Stomach smooth muscle (tissue), 2 donors: Measurements from ENCODE around the gene AMBRA1.

Experiments
- H3K27ac ChIP-seq: one replicate; pipeline ENCODE4 v1.7.0; 2013; ENCODE audit warnings: mild to moderate bottlenecking, low read length, inconsistent platforms
- H3K27me3 ChIP-seq, 2 donors: one replicate each; pipeline ENCODE4 v1.7.0; 2013; ENCODE audit warnings: low read length in 2 of 2; ENCODE audit not compliant: insufficient read depth in 2 of 2, control insufficient read depth in 1 of 2
- H3K36me3 ChIP-seq, 2 donors: one replicate each; pipeline ENCODE4 v1.7.0; 2013; ENCODE audit warnings: low read length in 2 of 2; ENCODE audit not compliant: control insufficient read depth in 2 of 2, insufficient read depth in 2 of 2
- H3K4me1 ChIP-seq: one replicate; pipeline ENCODE4 v1.7.0; 2013; ENCODE audit warnings: low read length; ENCODE audit not compliant: control insufficient read depth, insufficient read depth
- H3K4me3 ChIP-seq, 2 donors: one replicate each; pipeline ENCODE4 v1.7.0; 2013; ENCODE audit warnings: low read length in 2 of 2
- H3K9ac ChIP-seq, 2 donors: one replicate each; pipeline ENCODE4 v1.7.0; 2013; ENCODE audit warnings: low read length in 2 of 2, mild to moderate bottlenecking in 1 of 2
- H3K9me3 ChIP-seq, 2 donors: one replicate each; pipeline ENCODE4 v1.7.0; 2013; ENCODE audit warnings: low read length in 2 of 2; ENCODE audit not compliant: control insufficient read depth in 2 of 2
- donor health status: healthy.
- donor health status: Pancreatic carcinoma.

AMBRA1 gene

DNA sequence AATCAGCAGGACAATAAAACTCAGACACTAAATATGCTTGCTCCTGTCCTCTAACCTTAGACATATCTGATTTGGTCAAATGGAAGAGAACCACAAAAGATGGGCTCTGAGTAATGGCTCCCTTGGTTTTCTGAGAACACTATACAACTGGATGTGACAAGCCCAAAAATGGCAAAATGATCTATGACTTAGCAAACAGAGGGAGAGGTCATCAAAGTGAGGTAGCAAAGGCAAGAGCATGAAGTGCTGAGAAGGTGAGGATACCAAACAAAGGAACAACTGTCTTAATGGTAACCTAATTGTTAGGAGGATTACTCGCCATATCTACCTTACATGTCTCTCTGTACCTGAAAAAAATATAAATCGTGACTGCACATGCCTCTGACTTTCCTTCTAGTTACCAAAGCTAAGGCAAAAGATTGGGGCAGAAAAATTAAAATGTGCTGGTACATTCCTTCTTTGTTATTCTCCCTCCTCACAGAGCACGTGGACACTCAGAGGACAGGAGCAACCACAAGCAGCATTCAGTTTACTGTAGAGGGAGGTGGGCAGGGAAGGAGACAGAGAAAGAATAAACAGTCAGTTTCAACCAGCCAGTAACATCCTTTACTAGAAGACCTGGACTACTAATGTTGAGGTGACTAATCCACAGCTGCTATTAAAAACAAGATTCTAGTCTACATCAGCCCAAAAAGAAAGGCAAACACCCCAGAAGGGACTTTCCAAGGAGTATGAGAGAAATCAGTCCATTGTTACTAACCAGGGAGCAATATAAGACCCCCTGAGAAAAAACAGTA is 88.8 kb downstream of the AMBRA1 start:
- Histone ChIP-seq H3K4me3 (no peak overlapping the region), H3K27me3 (no peaks in the 10 kb centered on the region), H3K9me3 (no peaks in the 10 kb centered on the region), H3K36me3 (peaks cover 14 to 21% of the 10 kb centered on the region in 2 donors), H3K4me1 (no peaks in the 10 kb centered on the region), H3K9ac (no peak overlapping the region), H3K27ac (no peak overlapping the region)

DNA sequence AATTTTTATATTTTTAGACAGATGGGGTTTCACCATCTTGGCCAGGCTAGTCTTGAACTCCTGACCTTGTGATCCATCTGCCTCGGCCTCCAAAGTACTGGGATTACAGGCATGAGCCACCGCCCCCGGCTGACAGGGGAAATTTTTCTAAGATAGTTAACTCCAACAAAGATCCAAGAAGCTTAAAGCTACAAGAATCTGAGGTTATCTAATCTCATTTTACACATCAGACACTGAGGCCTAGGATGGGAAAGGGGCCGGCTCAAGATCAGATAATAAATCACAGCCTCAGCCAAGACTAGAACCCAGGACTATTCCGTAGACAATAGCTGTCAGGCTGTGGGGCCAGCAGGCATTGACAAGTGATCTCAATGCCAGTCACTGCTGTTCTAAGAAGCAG is 94.0 kb downstream of the AMBRA1 start:
- Histone ChIP-seq H3K36me3 (peaks cover 0 to 11% of the 10 kb centered on the region in 2 donors), H3K27me3 (no peaks in the 10 kb centered on the region), H3K27ac (no peak overlapping the region), H3K9me3 (no peaks in the 10 kb centered on the region), H3K4me1 (peaks cover 2% of the 10 kb centered on the region), H3K4me3 (no peak overlapping the region), H3K9ac (no peak overlapping the region)

DNA sequence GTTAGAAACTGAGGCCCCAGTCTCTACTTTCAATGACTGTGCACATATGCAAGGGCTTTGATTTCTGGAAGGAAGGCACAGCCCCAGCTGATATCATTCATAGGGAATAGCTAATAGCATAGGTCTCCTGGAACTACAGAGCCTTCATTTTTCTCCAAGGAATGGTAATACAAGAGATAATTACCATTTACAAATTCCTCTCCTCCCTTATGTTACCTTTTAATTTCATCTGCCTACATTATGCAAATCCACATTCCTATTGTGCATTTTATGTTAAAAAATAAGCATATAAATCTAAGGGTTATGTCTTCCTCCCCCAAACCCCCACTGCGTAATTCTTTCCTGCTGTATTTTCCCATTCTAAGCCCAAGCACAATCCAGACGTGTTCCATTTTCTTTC is 94.9 kb downstream of the AMBRA1 start:
- H3K27ac ChIP-seq, result no peak overlapping the region
- no peaks in the 10 kb centered on the region for H3K9me3 ChIP-seq
- H3K27me3 ChIP-seq, result no peaks in the 10 kb centered on the region
- no peak overlapping the region for H3K9ac ChIP-seq
- peaks cover 2 to 5% of the 10 kb centered on the region in 2 donors for H3K36me3 ChIP-seq
- peaks cover 2% of the 10 kb centered on the region for H3K4me1 ChIP-seq
- no peak overlapping the region for H3K4me3 ChIP-seq

DNA sequence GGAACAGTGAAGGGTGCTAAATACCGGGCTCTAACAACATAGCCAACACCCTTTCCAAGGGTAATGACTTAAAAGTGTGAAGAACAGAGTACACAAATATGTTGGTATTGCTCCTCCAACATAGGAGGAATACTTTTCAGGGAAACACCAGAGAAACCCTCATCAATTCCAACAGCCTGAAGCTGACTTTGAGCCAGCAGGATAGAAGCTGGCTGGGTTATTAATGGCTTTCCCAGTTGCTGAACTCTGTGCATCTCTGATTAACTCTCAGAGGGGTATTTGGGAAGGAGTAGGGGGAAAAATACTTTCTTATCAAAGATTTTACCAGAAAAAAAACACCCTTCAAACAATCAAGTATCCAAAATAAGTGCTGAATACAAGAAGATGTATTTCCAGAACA is 95.6 kb downstream of the AMBRA1 start:
- no peak overlapping the region for H3K27ac ChIP-seq
- H3K9ac ChIP-seq, result no peak overlapping the region

DNA sequence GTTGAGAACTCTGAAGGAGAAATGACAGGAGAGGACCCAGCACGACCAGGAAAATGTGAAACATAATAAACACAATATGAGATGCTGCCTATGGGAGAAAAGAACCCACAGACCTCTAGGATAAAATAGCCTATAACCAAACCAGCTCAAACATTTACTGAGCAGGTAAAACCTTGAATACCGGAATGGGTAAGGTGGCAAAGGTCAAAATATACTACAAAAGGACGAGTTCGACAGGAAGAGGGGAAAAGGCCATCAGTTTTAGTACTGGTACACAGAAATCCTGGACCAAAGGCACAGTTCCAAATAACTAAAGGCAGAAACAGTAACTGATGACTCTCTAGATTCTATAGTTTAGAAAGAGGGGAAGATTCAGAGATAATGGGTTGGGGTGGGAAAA is 96.3 kb downstream of the AMBRA1 start:
- H3K9me3 ChIP-seq, result no peaks in the 10 kb centered on the region
- peaks cover 2% of the 10 kb centered on the region for H3K4me1 ChIP-seq
- no peak overlapping the region for H3K27ac ChIP-seq
- no peak overlapping the region for H3K4me3 ChIP-seq
- no peaks in the 10 kb centered on the region for H3K27me3 ChIP-seq
- no peak overlapping the region for H3K9ac ChIP-seq
- H3K36me3 ChIP-seq, result peaks cover 8% of the 10 kb centered on the region in 2 donors

More for the DNA sequence above, 95.6 kb downstream of the AMBRA1 start:
- Histone ChIP-seq H3K9me3 (no peaks in the 10 kb centered on the region), H3K27me3 (no peaks in the 10 kb centered on the region), H3K4me1 (peaks cover 2% of the 10 kb centered on the region), H3K4me3 (no peak overlapping the region), H3K36me3 (peaks cover 4 to 10% of the 10 kb centered on the region in 2 donors)

DNA sequence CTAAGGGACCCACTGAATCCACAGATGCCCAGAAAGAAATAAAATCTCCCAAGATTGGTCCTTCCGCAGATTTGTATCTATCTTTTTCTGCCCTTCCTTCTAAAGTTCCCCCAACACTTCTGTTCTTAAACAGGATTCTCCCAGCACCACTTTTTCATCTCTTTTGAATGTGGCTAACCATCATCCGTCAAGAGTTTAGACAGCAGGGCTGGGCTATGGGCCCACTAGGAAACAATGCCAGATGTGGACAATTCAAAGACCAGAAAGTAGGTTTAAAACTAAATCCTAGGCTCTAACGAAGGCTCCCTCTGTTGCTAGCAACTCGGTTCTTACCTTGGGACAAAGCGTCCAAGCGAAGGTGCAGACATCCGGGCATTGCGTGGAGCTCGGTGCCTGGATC is 100.0 kb downstream of the AMBRA1 start:
- H3K4me3 ChIP-seq, result no peak overlapping the region
- peaks cover 2% of the 10 kb centered on the region for H3K4me1 ChIP-seq
- H3K27ac ChIP-seq, result no peak overlapping the region
- no peak overlapping the region for H3K9ac ChIP-seq
- peaks cover 8 to 16% of the 10 kb centered on the region in 2 donors for H3K36me3 ChIP-seq
- no peaks in the 10 kb centered on the region for H3K27me3 ChIP-seq
- H3K9me3 ChIP-seq, result no peaks in the 10 kb centered on the region

DNA sequence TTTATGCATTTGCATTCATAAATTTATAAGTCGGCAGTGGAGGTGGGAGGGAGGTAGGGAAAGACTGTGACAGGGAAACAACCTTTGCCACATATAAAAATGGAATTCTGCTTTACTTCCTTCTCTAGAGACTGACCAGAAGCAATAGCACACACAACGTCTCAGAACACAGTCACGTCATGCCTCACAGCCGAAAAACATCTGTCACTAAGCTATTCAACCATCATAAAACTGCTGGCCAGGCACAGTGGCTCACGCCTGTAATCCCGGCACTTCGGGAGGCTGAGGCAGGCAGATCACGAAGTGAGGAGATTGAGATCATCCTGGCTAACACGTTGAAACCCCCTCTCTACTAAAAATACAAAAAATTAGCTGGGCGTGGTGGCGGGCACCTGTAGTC is 101.3 kb downstream of the AMBRA1 start:
- no peak overlapping the region for H3K4me3 ChIP-seq
- H3K27ac ChIP-seq, result no peak overlapping the region
- no peaks in the 10 kb centered on the region for H3K27me3 ChIP-seq
- H3K9me3 ChIP-seq, result no peaks in the 10 kb centered on the region
- H3K9ac ChIP-seq, result no peak overlapping the region
- H3K36me3 ChIP-seq, result peaks cover 8 to 16% of the 10 kb centered on the region in 2 donors
- H3K4me1 ChIP-seq, result no peaks in the 10 kb centered on the region

DNA sequence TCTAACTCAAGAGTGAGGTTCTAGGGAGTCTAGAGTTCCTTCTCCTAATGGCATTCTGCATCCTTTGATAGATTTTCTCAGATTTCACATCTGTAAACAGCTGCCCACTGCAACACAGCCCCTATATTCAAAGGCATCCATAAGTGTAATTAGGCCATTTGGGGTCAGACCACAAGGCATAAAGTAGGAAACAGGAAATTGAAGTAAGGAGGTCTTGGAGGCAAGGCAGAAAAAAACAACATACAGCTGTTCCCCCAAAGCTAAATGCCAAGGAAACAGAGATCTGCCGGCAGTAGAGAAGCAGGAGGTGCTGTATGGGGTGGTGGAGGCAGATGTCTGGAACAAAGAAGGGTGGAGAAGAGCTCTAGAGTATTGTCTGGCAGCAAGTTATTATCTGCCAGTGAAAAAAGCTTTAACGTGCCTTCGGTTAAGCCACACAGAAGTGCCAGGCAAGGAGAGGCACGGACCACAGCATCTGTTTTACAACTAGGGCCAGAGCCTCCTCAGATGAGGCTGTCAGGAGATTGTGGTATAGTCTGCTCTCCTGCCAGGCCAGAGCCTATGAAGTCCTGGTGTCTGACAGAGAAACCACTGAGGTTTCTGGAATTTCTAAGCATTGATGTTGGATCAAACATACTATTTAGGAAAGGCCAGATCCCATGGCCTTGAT is 102.0 kb downstream of the AMBRA1 start:
- peak overlapping the region in 1 of 2 donors; percentile 29 for H3K9ac ChIP-seq
- H3K4me3 ChIP-seq, result no peak overlapping the region
- no peaks in the 10 kb centered on the region for H3K9me3 ChIP-seq
- no peaks in the 10 kb centered on the region for H3K27me3 ChIP-seq
- H3K36me3 ChIP-seq, result peaks cover 8 to 16% of the 10 kb centered on the region in 2 donors
- no peaks in the 10 kb centered on the region for H3K4me1 ChIP-seq
- no peak overlapping the region for H3K27ac ChIP-seq

DNA sequence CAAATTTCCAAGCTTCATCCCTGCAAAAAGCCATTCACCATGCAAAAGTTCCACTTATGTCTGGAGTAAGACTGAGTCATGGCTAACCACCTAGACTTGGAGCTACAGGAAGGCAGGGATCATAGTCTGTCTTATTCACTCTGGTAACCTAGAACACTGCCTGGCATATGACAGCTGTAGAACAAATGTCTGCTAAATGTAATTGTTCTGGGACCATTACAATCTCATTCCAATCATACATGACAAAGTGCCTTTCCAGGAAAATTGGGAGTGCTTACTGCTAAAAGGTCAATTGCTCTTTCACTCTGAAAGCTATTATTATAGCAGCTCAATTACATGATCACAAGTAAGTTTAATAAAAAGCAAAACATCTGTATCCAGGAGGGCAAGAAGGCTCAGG is 103.2 kb downstream of the AMBRA1 start:
- Histone ChIP-seq H3K27ac (no peak overlapping the region), H3K36me3 (peaks cover 8 to 16% of the 10 kb centered on the region in 2 donors), H3K9me3 (no peaks in the 10 kb centered on the region), H3K4me3 (no peak overlapping the region), H3K9ac (no peak overlapping the region), H3K4me1 (no peaks in the 10 kb centered on the region), H3K27me3 (no peaks in the 10 kb centered on the region)

DNA sequence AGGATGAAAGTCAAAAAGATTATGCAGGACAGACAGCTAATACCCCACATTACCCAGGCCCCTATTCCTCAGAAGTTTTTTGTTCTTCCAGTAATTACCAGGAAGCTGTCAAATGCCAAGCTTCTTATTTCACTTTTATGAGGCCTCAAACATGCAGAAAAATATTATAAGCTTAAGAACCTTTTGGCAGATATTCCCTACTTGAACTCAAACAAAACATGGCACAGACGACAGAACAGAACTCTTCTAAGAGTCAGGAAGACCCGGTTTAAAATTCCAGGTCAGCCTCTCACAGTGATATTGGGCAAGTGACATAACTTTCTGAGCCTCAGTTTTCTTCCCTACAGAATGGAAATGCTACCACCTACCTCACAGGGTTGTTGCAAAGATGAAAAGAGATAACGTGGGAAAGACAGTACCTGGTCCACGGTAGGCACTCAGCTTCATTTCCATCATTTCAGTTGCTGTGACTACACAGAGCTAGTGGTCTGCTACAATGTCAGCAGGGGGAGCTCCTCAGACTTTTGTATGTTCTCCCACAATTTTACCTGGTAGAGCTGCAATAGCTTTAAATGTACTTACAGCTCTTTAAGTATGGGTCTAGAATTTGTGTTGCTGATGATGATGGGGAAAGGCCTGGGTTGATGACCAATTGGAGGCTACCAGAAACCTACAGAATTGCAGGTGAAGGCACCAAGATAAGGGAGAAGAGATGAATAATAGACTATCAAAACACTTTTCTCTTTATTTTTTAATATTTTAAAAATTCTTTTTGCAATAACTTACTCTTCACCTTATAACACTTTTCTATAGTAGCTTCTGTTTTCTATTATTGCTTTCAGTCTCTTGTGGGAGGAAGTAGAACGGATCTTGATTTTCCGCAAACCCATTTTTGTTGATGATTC is 103.9 kb downstream of the AMBRA1 start:
- Histone ChIP-seq H3K27me3 (no peaks in the 10 kb centered on the region), H3K9ac (no peak overlapping the region), H3K36me3 (peaks cover 8 to 16% of the 10 kb centered on the region in 2 donors), H3K4me3 (no peak overlapping the region), H3K4me1 (no peaks in the 10 kb centered on the region), H3K9me3 (no peaks in the 10 kb centered on the region), H3K27ac (no peak overlapping the region)
